SK-N-MC (cell line): ENCODE data around the gene FHIT.

Source experiments
- EZH2 ChIP-seq: fragments of 200-600 bp; sonication (generic); IDR thresholded peaks from one replicate; pipeline ENCODE4 v1.6.1; 2017; ENCODE audit warnings: antibody characterized with exemption
- FOXP2 ChIP-seq: optimal IDR thresholded peaks from 2 replicates; pipeline ENCODE3; 2011; ENCODE audit warnings: mild to moderate bottlenecking, moderate library complexity; ENCODE audit not compliant: insufficient read depth; ENCODE audit errors: extremely low read length, control extremely low read depth
- POLR2AphosphoS5 ChIP-seq: IDR thresholded peaks from 2 replicates; pipeline ENCODE4 v1.6.1; 2012; ENCODE audit warnings: mild to moderate bottlenecking, low read depth, low read length, borderline replicate concordance

GRCh38 chr3:59857589-59858346 lies 1393.5 kb downstream of the FHIT start:
- no peak for TF ChIP-seq EZH2
- TF ChIP-seq POLR2AphosphoS5: no peak
- TF ChIP-seq FOXP2: no peak
